Trophoblast cell (in vitro differentiated cells and primary cell): Measurements from ENCODE around the gene PBX3.
A peak's percentile ranks its signal among the peaks of the same experiment; 100 is the strongest.

Experiments used
- DNase-seq, 2 donors: peaks; one replicate each; pipeline ENCODE4 v3.0.0-alpha.2; 2016
- H2AFZ ChIP-seq: 2 replicates; pipeline ENCODE4 v1.6.1; 2013; ENCODE audit warnings: low read length, moderate library complexity, mild to moderate bottlenecking; ENCODE audit not compliant: insufficient read depth, poor library complexity
- H2AK5ac ChIP-seq: 2 replicates; pipeline ENCODE4 v1.6.1; 2013; ENCODE audit warnings: mild to moderate bottlenecking, low read length
- H2BK120ac ChIP-seq: 2 replicates; pipeline ENCODE4 v1.6.1; 2013; ENCODE audit warnings: low read length, mild to moderate bottlenecking, moderate library complexity; ENCODE audit not compliant: insufficient read depth, poor library complexity
- H2BK12ac ChIP-seq: 2 replicates; pipeline ENCODE4 v1.6.1; 2013; ENCODE audit warnings: mild to moderate bottlenecking, low read length, moderate library complexity
- H2BK5ac ChIP-seq: 2 replicates; pipeline ENCODE4 v1.6.1; 2013; ENCODE audit warnings: low read length, low read depth, moderate library complexity, mild to moderate bottlenecking; ENCODE audit not compliant: poor library complexity
- H3K14ac ChIP-seq: 2 replicates; pipeline ENCODE4 v1.6.1; 2013; ENCODE audit warnings: mild to moderate bottlenecking, low read length
- H3K18ac ChIP-seq: 2 replicates; pipeline ENCODE4 v1.6.1; 2013; ENCODE audit warnings: mild to moderate bottlenecking, low read length
- H3K23ac ChIP-seq: 2 replicates; pipeline ENCODE4 v1.6.1; 2013; ENCODE audit warnings: low read length
- H3K27ac ChIP-seq: 2 replicates; pipeline ENCODE4 v1.5.1; 2013; ENCODE audit warnings: low read depth, mild to moderate bottlenecking, inconsistent platforms, low read length, moderate library complexity
- H3K27me3 ChIP-seq: 2 replicates; pipeline ENCODE4 v1.6.1; 2013; ENCODE audit warnings: inconsistent platforms, mild to moderate bottlenecking, low read length, moderate library complexity; ENCODE audit not compliant: insufficient read depth
- H3K36me3 ChIP-seq, 2 experiments: 1 replicate in 1 of 2; 2 replicates in 1 of 2; pipeline ENCODE4 v1.6.1; 2013; ENCODE audit warnings: low read length in 2 of 2, mild to moderate bottlenecking in 2 of 2, moderate library complexity in 1 of 2; ENCODE audit not compliant: insufficient read depth in 2 of 2, control insufficient read depth in 1 of 2
- H3K4ac ChIP-seq: 2 replicates; pipeline ENCODE4 v1.6.1; 2013; ENCODE audit warnings: low read depth, mild to moderate bottlenecking, low read length, moderate library complexity
- H3K4me1 ChIP-seq, 2 experiments: 1 replicate in 1 of 2; 2 replicates in 1 of 2; pipeline ENCODE4 v1.6.1; 2013; ENCODE audit warnings: low read length in 2 of 2, mild to moderate bottlenecking in 2 of 2, moderate library complexity in 1 of 2; ENCODE audit not compliant: insufficient read depth in 2 of 2, control insufficient read depth in 1 of 2
- H3K4me2 ChIP-seq: 2 replicates; pipeline ENCODE4 v1.6.1; 2013; ENCODE audit warnings: inconsistent platforms, mild to moderate bottlenecking, low read length, moderate library complexity
- H3K4me3 ChIP-seq: 2 replicates; pipeline ENCODE4 v1.5.1; 2013; ENCODE audit warnings: mild to moderate bottlenecking, low read depth, low read length, inconsistent platforms
- H3K79me1 ChIP-seq: one replicate; pipeline ENCODE4 v1.6.1; 2013; ENCODE audit warnings: low read length
- H3K79me2 ChIP-seq: 2 replicates; pipeline ENCODE4 v1.6.1; 2013; ENCODE audit warnings: low read length, mild to moderate bottlenecking; ENCODE audit not compliant: control insufficient read depth, insufficient read depth, poor library complexity
- H3K9ac ChIP-seq: 2 replicates; pipeline ENCODE4 v1.6.1; 2013; ENCODE audit warnings: mild to moderate bottlenecking, low read length
- H3K9me3 ChIP-seq: 2 replicates; pipeline ENCODE4 v1.6.1; 2013; ENCODE audit warnings: low read depth, mild to moderate bottlenecking, control low read depth, inconsistent platforms, low read length; ENCODE audit not compliant: insufficient read depth
- H4K12ac ChIP-seq: 2 replicates; pipeline ENCODE4 v1.6.1; 2013; ENCODE audit warnings: low read depth, mild to moderate bottlenecking, low read length, moderate library complexity
- H4K8ac ChIP-seq: 2 replicates; pipeline ENCODE4 v1.6.1; 2013; ENCODE audit warnings: low read depth, mild to moderate bottlenecking, low read length, moderate library complexity
- H4K91ac ChIP-seq: one replicate; pipeline ENCODE4 v1.6.1; 2013; ENCODE audit warnings: low read depth, mild to moderate bottlenecking, low read length, moderate library complexity
- WGBS: extraction: QIAGEN DNeasy Blood & Tissue Kit; methylation state at CpG from one replicate; pipeline ENCODE4 v1.1.7; 2013; ENCODE audit warnings: missing lambda C conversion rate; ENCODE audit not compliant: insufficient read length, insufficient coverage; ENCODE audit errors: extremely low coverage; 5-methylcytosine and 5-hydroxymethylcytosine counted together

The PBX3 gene

DNA sequence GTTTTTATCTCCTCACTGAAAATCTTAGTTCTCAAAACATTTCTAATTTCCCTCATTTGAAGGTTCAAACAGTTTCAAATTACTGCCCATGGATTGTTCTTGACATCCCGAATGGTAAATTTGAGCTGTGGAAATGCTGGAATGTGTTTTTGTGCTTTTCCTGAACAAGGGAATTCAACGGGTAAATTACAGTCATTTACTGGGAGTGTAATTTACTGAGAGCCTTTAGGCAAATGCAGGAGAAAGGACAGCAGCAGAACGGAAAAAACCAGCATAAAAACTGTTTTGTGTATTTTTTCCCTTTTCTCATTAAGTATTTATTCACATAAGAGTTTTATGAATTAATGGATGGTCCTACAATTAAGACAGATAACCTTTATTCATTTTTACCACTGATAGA lies 139.2 kb downstream of the PBX3 start:
- Histone ChIP-seq H3K79me1 (no peaks in the 10 kb centered on the region), H3K9ac (no peak overlapping the region), H3K27me3 (peaks cover 12% of the 10 kb centered on the region), H4K8ac (no peak overlapping the region), H3K27ac (no peak overlapping the region), H3K9me3 (peaks cover 2% of the 10 kb centered on the region), H2BK12ac (no peak overlapping the region), H3K36me3 (no peaks in the 10 kb centered on the region), H3K18ac (no peak overlapping the region), H4K91ac (no peak overlapping the region), H2BK5ac (no peak overlapping the region), H3K14ac (no peak overlapping the region), H3K4me3 (no peak overlapping the region), H2BK120ac (no peak overlapping the region), H2AFZ (no peak overlapping the region), H3K4me1 (no peaks in the 10 kb centered on the region), H3K4me2 (no peak overlapping the region), H3K4ac (no peak overlapping the region), H3K79me2 (no peaks in the 10 kb centered on the region), H4K12ac (no peak overlapping the region), H3K23ac (no peak overlapping the region), H2AK5ac (no peak overlapping the region)
- DNase-seq = no peak
- WGBS = no CpG with 5 or more reads among the region's 3 CpGs

DNA sequence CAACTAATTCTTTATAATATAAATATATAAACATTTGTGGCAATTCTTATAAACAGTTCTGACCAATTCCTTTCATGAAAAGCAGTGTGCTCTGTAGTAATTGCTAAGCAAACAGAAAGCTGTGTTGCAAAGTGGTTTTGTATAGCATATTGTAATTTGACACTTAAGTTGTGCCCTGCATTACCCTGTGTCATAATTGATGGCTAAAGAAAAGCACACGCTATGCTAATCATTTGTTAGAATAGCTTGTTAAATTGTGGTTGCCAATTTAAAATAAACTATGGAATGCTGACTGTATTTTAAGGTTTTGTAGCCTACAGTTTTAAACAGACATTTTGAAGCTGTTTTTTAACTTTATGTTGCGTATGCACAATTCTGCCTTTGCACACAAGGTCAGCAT lies 140.0 kb downstream of the PBX3 start:
- Histone ChIP-seq H2BK5ac (no peak overlapping the region), H3K9me3 (peaks cover 2% of the 10 kb centered on the region), H3K4me1 (no peaks in the 10 kb centered on the region)

DNA sequence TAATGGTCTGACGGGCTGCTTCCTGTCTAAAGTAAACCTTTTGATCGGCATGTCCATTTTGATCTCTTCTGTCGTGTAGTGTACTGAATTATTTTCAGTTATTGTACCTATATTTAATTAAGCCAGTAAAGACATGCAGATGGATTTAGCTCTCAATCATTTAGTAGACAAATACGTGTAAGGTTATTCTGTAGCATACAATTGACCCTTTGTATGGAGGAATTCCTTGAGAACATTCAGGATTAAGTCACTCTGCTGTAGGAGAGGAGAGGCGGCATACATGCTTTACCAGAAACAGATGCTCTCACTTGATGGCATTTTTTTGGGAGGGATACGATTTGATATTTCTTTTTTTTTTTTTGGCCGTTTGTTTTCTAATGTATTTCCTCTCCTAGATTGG lies 141.0 kb downstream of the PBX3 start:
- WGBS = no CpG with 5 or more reads among the region's 7 CpGs
- no peaks in the 10 kb centered on the region for H3K4me1 ChIP-seq
- no peak overlapping the region for H3K9ac ChIP-seq
- H2AK5ac ChIP-seq = no peak overlapping the region
- peaks cover 2% of the 10 kb centered on the region for H3K9me3 ChIP-seq
- no peak overlapping the region for H3K14ac ChIP-seq
- no peaks in the 10 kb centered on the region for H3K79me1 ChIP-seq
- H2AFZ ChIP-seq = no peak overlapping the region
- no peak overlapping the region for H4K8ac ChIP-seq
- no peaks in the 10 kb centered on the region for H3K36me3 ChIP-seq
- no peak overlapping the region for H2BK120ac ChIP-seq
- H3K27ac ChIP-seq = no peak overlapping the region
- no peak overlapping the region for H3K4me2 ChIP-seq
- no peaks in the 10 kb centered on the region for H3K79me2 ChIP-seq
- H3K4ac ChIP-seq = no peak overlapping the region
- no peak overlapping the region for H2BK12ac ChIP-seq
- no peak overlapping the region for H3K23ac ChIP-seq
- H4K12ac ChIP-seq = no peak overlapping the region
- H4K91ac ChIP-seq = no peak overlapping the region
- H3K18ac ChIP-seq = no peak overlapping the region
- H2BK5ac ChIP-seq = no peak overlapping the region
- no peak overlapping the region for H3K4me3 ChIP-seq
- peaks cover 12% of the 10 kb centered on the region for H3K27me3 ChIP-seq
- no peak for DNase-seq

More for the DNA sequence above, 140.0 kb downstream of the PBX3 start:
- Histone ChIP-seq H4K12ac (no peak overlapping the region), H3K14ac (no peak overlapping the region), H2BK12ac (no peak overlapping the region), H4K91ac (no peak overlapping the region), H3K79me1 (no peaks in the 10 kb centered on the region), H3K4ac (no peak overlapping the region), H3K18ac (no peak overlapping the region), H2AFZ (no peak overlapping the region), H3K36me3 (no peaks in the 10 kb centered on the region), H4K8ac (no peak overlapping the region), H3K27ac (no peak overlapping the region), H3K4me3 (no peak overlapping the region), H3K9ac (no peak overlapping the region), H3K27me3 (peaks cover 12% of the 10 kb centered on the region), H3K23ac (no peak overlapping the region), H2AK5ac (no peak overlapping the region), H3K79me2 (no peaks in the 10 kb centered on the region), H2BK120ac (no peak overlapping the region), H3K4me2 (no peak overlapping the region)
- no peak for DNase-seq
- WGBS = no CpG with 5 or more reads among the region's 2 CpGs

- Histone ChIP-seq H3K4ac (no peak overlapping the region), H3K9me3 (peaks cover 2% of the 10 kb centered on the region), H3K9ac (no peak overlapping the region), H4K8ac (no peak overlapping the region), H3K4me1 (no peaks in the 10 kb centered on the region), H3K27ac (no peak overlapping the region), H2BK120ac (no peak overlapping the region), H3K4me3 (peak overlapping the region; percentile 59), H3K14ac (no peak overlapping the region), H3K4me2 (peak overlapping the region; percentile 80), H3K36me3 (no peaks in the 10 kb centered on the region), H3K27me3 (peaks cover 12% of the 10 kb centered on the region), H2AFZ (no peak overlapping the region), H3K18ac (no peak overlapping the region), H4K12ac (no peak overlapping the region), H2BK12ac (no peak overlapping the region), H3K79me1 (no peaks in the 10 kb centered on the region), H4K91ac (no peak overlapping the region), H2BK5ac (no peak overlapping the region), H2AK5ac (no peak overlapping the region), H3K79me2 (no peaks in the 10 kb centered on the region), H3K23ac (no peak overlapping the region)
- no CpG with 5 or more reads among the region's 21 CpGs for WGBS
- no peak for DNase-seq
Observed at GRCh38 chr9:125889112-125889475, 141.9 kb downstream of the PBX3 start.
